SK-N-SH (cell line): ENCODE results near the gene USP2. TPM values are rescaled to one million over a fixed set of nuclear protein-coding genes. Genes with fewer than 3 reads are reported as not detected.

Experiments
- CTCF ChIA-PET: fragments of 300-600, 350-600 bp; formaldehyde crosslinking; extraction: SDS; loops from one replicate; lab custom pipeline; 2021; lab: Yijun Ruan, JAX
- POLR2A ChIA-PET: fragments of 350-600 bp; sonication (Branson Sonifier 250); formaldehyde crosslinking; extraction: SDS; loops from one replicate; lab custom pipeline; 2020; ENCODE audit warnings: antibody characterized with exemption, inconsistent platforms; lab: Yijun Ruan, JAX
- DNase-seq: peaks from one replicate; pipeline ENCODE4 v3.0.0; 2012
- H2AFZ ChIP-seq: fragments of 200-600 bp; sonication (generic); 2 replicates; pipeline ENCODE4 v1.8.1; 2016; ENCODE audit warnings: antibody characterized with exemption, mild to moderate bottlenecking, low read depth
- H3F3A ChIP-seq: fragments of 200-600 bp; sonication (generic); replicated peaks from 2 replicates; pipeline ENCODE3; 2016; ENCODE audit warnings: antibody characterized with exemption, mild to moderate bottlenecking; ENCODE audit not compliant: insufficient read depth
- H3K27ac ChIP-seq, 2 experiments: fragments of 200-500 bp in 1 of 2; fragments of 200-600 bp in 1 of 2; sonication (Bioruptor generic) in 1 of 2; sonication (generic), shearing (Covaris generic) in 1 of 2; 2 replicates each; pipeline versions ENCODE4 v1.5.1 to v1.6.1; 2014 to 2016; ENCODE audit warnings: low read depth in 2 of 2, inconsistent platforms in 1 of 2, low read length in 1 of 2, mild to moderate bottlenecking in 1 of 2, mixed read lengths in 1 of 2
- H3K27me3 ChIP-seq: fragments of 200-600 bp; sonication (generic), shearing (Covaris generic); 2 replicates; pipeline ENCODE4 v1.6.1; 2016; ENCODE audit warnings: mixed run types; ENCODE audit not compliant: insufficient read depth
- H3K36me3 ChIP-seq, 2 experiments: fragments of 200-500 bp in 1 of 2; fragments of 200-600 bp in 1 of 2; sonication (Bioruptor generic) in 1 of 2; sonication (generic) in 1 of 2; replicated peaks in 1 of 2; 2 replicates each; pipeline versions ENCODE3 to v1.5.1; 2014 to 2016; ENCODE audit warnings: low read length in 1 of 2, mild to moderate bottlenecking in 1 of 2; ENCODE audit not compliant: insufficient read depth in 2 of 2, control insufficient read depth in 1 of 2
- H3K4me1 ChIP-seq, 2 experiments: fragments of 200-500 bp in 1 of 2; fragments of 200-600 bp in 1 of 2; sonication (Bioruptor generic) in 1 of 2; sonication (generic), shearing (Covaris generic) in 1 of 2; 2 replicates each; pipeline versions ENCODE4 v1.5.1 to v1.6.1; 2014 to 2016; ENCODE audit warnings: low read depth in 1 of 2, low read length in 1 of 2, mixed run types in 1 of 2; ENCODE audit not compliant: insufficient read depth in 2 of 2, control insufficient read depth in 1 of 2
- H3K4me2 ChIP-seq: fragments of 200-600 bp; sonication (generic), shearing (Covaris generic); 2 replicates; pipeline ENCODE4 v1.6.1; 2017; ENCODE audit warnings: mixed run types
- H3K4me3 ChIP-seq, 2 experiments: fragments of 200-500 bp in 1 of 2; fragments of 200-600 bp in 1 of 2; sonication (Bioruptor generic) in 1 of 2; sonication (generic), shearing (Covaris generic) in 1 of 2; 2 replicates each; pipeline versions ENCODE4 v1.5.1 to v1.8.1; 2014 to 2016; ENCODE audit warnings: low read depth in 2 of 2, inconsistent platforms in 1 of 2, low read length in 1 of 2, mild to moderate bottlenecking in 1 of 2, mixed read lengths in 1 of 2, moderate library complexity in 1 of 2
- H3K79me2 ChIP-seq: fragments of 200-600 bp; sonication (generic); 2 replicates; pipeline ENCODE4 v1.8.1; 2017; ENCODE audit warnings: mild to moderate bottlenecking; ENCODE audit not compliant: insufficient read depth
- H3K9ac ChIP-seq: fragments of 200-600 bp; sonication (generic); 2 replicates; pipeline ENCODE4 v1.6.1; 2017; ENCODE audit warnings: mixed run types
- H3K9me2 ChIP-seq: fragments of 200-600 bp; sonication (generic); 2 replicates; pipeline ENCODE4 v1.6.1; 2017; ENCODE audit warnings: mixed run types
- H3K9me3 ChIP-seq: fragments of 200-600 bp; sonication (generic); 2 replicates; pipeline ENCODE4 v1.6.1; 2017; ENCODE audit warnings: mixed run types, mild to moderate bottlenecking, moderate library complexity
- H4K20me1 ChIP-seq: fragments of 200-600 bp; sonication (generic); 2 replicates; pipeline ENCODE4 v1.6.1; 2017; ENCODE audit warnings: mild to moderate bottlenecking, mixed run types; ENCODE audit not compliant: insufficient read depth
- CHD2 ChIP-seq: fragments of 150-350 bp; IDR thresholded peaks from 2 replicates; pipeline ENCODE4 v1.6.1; 2018; ENCODE audit warnings: low read length; ENCODE audit not compliant: partially characterized antibody
- CTCF ChIP-seq: fragments of 200-600 bp; sonication (generic); IDR thresholded peaks from 2 replicates; pipeline ENCODE4 v1.6.1; 2017; ENCODE audit warnings: antibody characterized with exemption, mild to moderate bottlenecking, moderate library complexity
- ELF1 ChIP-seq: IDR thresholded peaks from 2 replicates; pipeline ENCODE4 v1.4.0; 2012
- EZH2phosphoT487 ChIP-seq: fragments of 200-600 bp; sonication (generic); IDR thresholded peaks from 2 replicates; pipeline ENCODE4 v1.6.1; 2017; ENCODE audit warnings: low read depth, mixed run types, mild to moderate bottlenecking, antibody characterized with exemption, moderate library complexity, borderline replicate concordance
- FOXJ3 ChIP-seq: sonication (generic); formaldehyde crosslinking; IDR thresholded peaks from 2 replicates; pipeline ENCODE4 v1.5.1; 2020; ENCODE audit warnings: mild to moderate bottlenecking, missing genetic modification reagents
- FOXM1 ChIP-seq: IDR thresholded peaks from 2 replicates; pipeline ENCODE4 v1.4.0; 2012; ENCODE audit warnings: low read depth, mild to moderate bottlenecking
- IRF3 ChIP-seq: fragments of 150-350 bp; IDR thresholded peaks from 2 replicates; pipeline ENCODE4 v1.6.1; 2016; ENCODE audit warnings: mild to moderate bottlenecking, low read depth, low read length
- JUND ChIP-seq: IDR thresholded peaks from 2 replicates; pipeline ENCODE4 v1.4.0; 2012
- MAX ChIP-seq: IDR thresholded peaks from 2 replicates; pipeline ENCODE4 v1.4.0; 2012; ENCODE audit warnings: low read depth
- MEF2A ChIP-seq: IDR thresholded peaks from 2 replicates; pipeline ENCODE4 v1.4.0; 2012; ENCODE audit warnings: low read depth, borderline replicate concordance
- NRF1 ChIP-seq: IDR thresholded peaks from 2 replicates; pipeline ENCODE4 v1.6.1; 2012; ENCODE audit warnings: low read depth, mild to moderate bottlenecking, low read length
- PBX3 ChIP-seq: IDR thresholded peaks from 2 replicates; pipeline ENCODE4; 2012
- POLR2AphosphoS5 ChIP-seq: IDR thresholded peaks from 2 replicates; pipeline ENCODE4 v1.6.1; 2012; ENCODE audit warnings: low read depth, low read length
- RAD21 ChIP-seq: IDR thresholded peaks from 2 replicates; pipeline ENCODE4 v1.6.1; 2012; ENCODE audit warnings: mild to moderate bottlenecking, low read length
- RFX5 ChIP-seq: IDR thresholded peaks from 2 replicates; pipeline ENCODE4 v1.6.1; 2012; ENCODE audit warnings: mild to moderate bottlenecking, improper control_type of control experiment, low read length
- RXRA ChIP-seq: IDR thresholded peaks from 2 replicates; pipeline ENCODE4 v1.4.0; 2012; ENCODE audit warnings: low read depth, mild to moderate bottlenecking, borderline replicate concordance
- TCF12 ChIP-seq: IDR thresholded peaks from 2 replicates; pipeline ENCODE4 v1.4.0; 2012
- TEAD4 ChIP-seq: IDR thresholded peaks from 2 replicates; pipeline ENCODE4 v1.4.0; 2012; ENCODE audit warnings: mild to moderate bottlenecking, borderline replicate concordance; ENCODE audit not compliant: insufficient read depth
- USF1 ChIP-seq: IDR thresholded peaks from 2 replicates; pipeline ENCODE4 v1.4.0; 2012; ENCODE audit warnings: low read depth, borderline replicate concordance
- YY1 ChIP-seq: IDR thresholded peaks from 2 replicates; pipeline ENCODE4 v1.4.0; 2012; ENCODE audit warnings: low read depth, mild to moderate bottlenecking
- WGBS: methylation state at CpG from one replicate; pipeline ENCODE4 v1.1.6; 2017; ENCODE audit warnings: low lambda C conversion rate; 5-methylcytosine and 5-hydroxymethylcytosine counted together
- polyA plus RNA-seq, 3 experiments: library from polyadenylated mRNA; depleted of rRNA; stranded (reverse); fragments of >200 nt; gene quantifications; 2 replicates each; pipeline ENCODE4 v1.2.3, GENCODE V29; 2012

The USP2 gene
- polyA plus RNA-seq, 1 of the 3 experiments (the other 2 are of a cell fraction) = 0.97 TPM

GRCh38 chr11:119380827-119381180, 686 bp downstream of the USP2 start:
- H3K4me1 ChIP-seq = peaks cover 4 to 48% of the 10 kb centered on the region in 2 experiments; a peak in 3 of 4 replicates
- H3K27me3 ChIP-seq = no peaks in the 10 kb centered on the region
- CTCF ChIA-PET = interaction anchor here (0.7 to 22.5 kb wide), 32 partner anchors 8 to 309 kb away, joined by 3 to 390 read pairs (median 5); partner anchors contain the start of gene C1QTNF5
- no peak overlapping the region for H3K27ac ChIP-seq
- POLR2A ChIA-PET = interaction anchor here (1.2 kb wide), 1 partner anchor 42 kb away, joined by 3 read pairs; the partner anchor contains the start of gene THY1
- no peaks in the 10 kb centered on the region for H3F3A ChIP-seq
- H3K9ac ChIP-seq = no peak overlapping the region
- no peak for DNase-seq
- 66% methylated on average over 10 of the region's 10 CpGs for WGBS
- H3K9me3 ChIP-seq = no peaks in the 10 kb centered on the region
- peak overlapping the region in 1 of 2 experiments; percentile 62; a peak in 3 of 4 replicates for H3K4me3 ChIP-seq
- no peaks in the 10 kb centered on the region for H3K36me3 ChIP-seq
- peak overlapping the region; percentile 94 for H3K4me2 ChIP-seq
- H3K79me2 ChIP-seq = no peaks in the 10 kb centered on the region
- no peaks in the 10 kb centered on the region for H4K20me1 ChIP-seq
- no peak for TF ChIP-seq CHD2
- no peak for TF ChIP-seq POLR2AphosphoS5
- no peak for TF ChIP-seq FOXM1
- no peak for TF ChIP-seq IRF3
- TF ChIP-seq MAX = no peak
- no peak for TF ChIP-seq NRF1
- TF ChIP-seq JUND = no peak
- TF ChIP-seq TEAD4 = no peak
- no peak for TF ChIP-seq FOXJ3 (CRISPR knock-in tag)
- no peak for TF ChIP-seq TCF12
- no peak for TF ChIP-seq YY1
- TF ChIP-seq RFX5 = no peak
- TF ChIP-seq EZH2phosphoT487 = no peak
- no peak for TF ChIP-seq RAD21
- H2AFZ ChIP-seq = peak overlapping the region; percentile 83; the same call in 1 of the 2 replicates
- no peaks in the 10 kb centered on the region for H3K9me2 ChIP-seq

- Histone ChIP-seq H4K20me1 (no peaks in the 10 kb centered on the region), H3F3A (no peaks in the 10 kb centered on the region), H3K36me3 (no peaks in the 10 kb centered on the region), H3K9me2 (no peaks in the 10 kb centered on the region), H3K27me3 (no peaks in the 10 kb centered on the region), H2AFZ (no peak overlapping the region), H3K79me2 (no peaks in the 10 kb centered on the region), H3K27ac (no peak overlapping the region), H3K4me2 (no peak overlapping the region), H3K9me3 (no peaks in the 10 kb centered on the region), H3K4me1 (peaks cover 4 to 53% of the 10 kb centered on the region in 2 experiments), H3K9ac (no peak overlapping the region), H3K4me3 (no peak overlapping the region)
- CTCF ChIA-PET = interaction anchor here (0.7 to 22.5 kb wide), 16 partner anchors 11 to 154 kb away, joined by 3 to 390 read pairs (median 10); partner anchors contain the start of gene C1QTNF5
- 81% methylated on average over 7 of the region's 13 CpGs for WGBS
- TF ChIP-seq CTCF = no peak
- TF ChIP-seq RXRA = no peak
- no peak for TF ChIP-seq PBX3
- TF ChIP-seq ELF1 = no peak
- TF ChIP-seq USF1 = no peak
- no peak for TF ChIP-seq CHD2
- no peak for TF ChIP-seq FOXJ3 (CRISPR knock-in tag)
- no peak for TF ChIP-seq MAX
- TF ChIP-seq MEF2A = no peak
- TF ChIP-seq NRF1 = no peak
- TF ChIP-seq POLR2AphosphoS5 = no peak
- TF ChIP-seq TEAD4 = no peak
- POLR2A ChIA-PET = no interaction called here
- peak; percentile 6 for DNase-seq
These were observed 1.2 kb downstream of the USP2 start for GRCh38 chr11:119380160-119380826.
